ELF-1 (cell line): ENCODE results near the gene CES4A.
"Not testable (repeated sequence)": the region's sequence is repeated elsewhere in the genome, so short reads cannot be mapped to it uniquely, and the experiment has no call there.

ENCODE experiments used
- DNase-seq: peaks from one replicate; pipeline ENCODE4 v3.0.0-alpha.2; 2016; ENCODE audit warnings: low read depth, low spot score

The CES4A gene

GRCh38 chr16:66984892-66985311, 3.5 kb upstream of the CES4A start:
- no peak for DNase-seq

GRCh38 chr16:66986559-66986958, 1.8 kb upstream of the CES4A start:
- no peak for DNase-seq

- DNase-seq = no peak
Measured at GRCh38 chr16:66991545-66992077, 3.2 kb downstream of the CES4A start.

- DNase-seq = not testable (repeated sequence)
Measured at GRCh38 chr16:66993558-66993957, 5.2 kb downstream of the CES4A start.

GRCh38 chr16:66996324-66996982, 8.1 kb downstream of the CES4A start:
- no peak for DNase-seq

- no peak for DNase-seq
Measured at GRCh38 chr16:66996983-66997358, 8.6 kb downstream of the CES4A start.

- DNase-seq = peak; percentile 45
Measured at GRCh38 chr16:67000384-67001351, 12.3 kb downstream of the CES4A start.

GRCh38 chr16:67001726-67002125, 13.3 kb downstream of the CES4A start:
- DNase-seq = no peak

- no peak for DNase-seq
Measured at GRCh38 chr16:67006930-67007658, 18.7 kb downstream of the CES4A start.

- DNase-seq = no peak
Measured at GRCh38 chr16:67009158-67009557, 20.8 kb downstream of the CES4A start.

- no peak for DNase-seq
Measured at GRCh38 chr16:67011274-67011673, 22.9 kb downstream of the CES4A start.

GRCh38 chr16:67013233-67013822, 24.9 kb downstream of the CES4A start:
- no peak for DNase-seq

- peak; percentile 61 for DNase-seq
Measured at GRCh38 chr16:67013823-67014633, 25.6 kb downstream of the CES4A start.

- no peak for DNase-seq
Measured at GRCh38 chr16:67014634-67015312, 26.4 kb downstream of the CES4A start.

- no peak for DNase-seq
Measured at GRCh38 chr16:67015313-67015731, 26.9 kb downstream of the CES4A start.

GRCh38 chr16:67016143-67016542, 27.8 kb downstream of the CES4A start:
- DNase-seq = no peak

- DNase-seq = no peak
Measured at GRCh38 chr16:67016681-67017420, 28.5 kb downstream of the CES4A start.

- no peak for DNase-seq
Measured at GRCh38 chr16:67017421-67017750, 29.0 kb downstream of the CES4A start.

- peak; percentile 95 for DNase-seq
Measured at GRCh38 chr16:67017810-67018488, 29.6 kb downstream of the CES4A start.
